Pons (tissue), 1 donor: ENCODE data around the gene RAC3.

Experiments used
- DNase-seq: peaks from one replicate; pipeline ENCODE4 v3.0.0-alpha.2; 2016; ENCODE audit warnings: low spot score

Gene RAC3

DNA sequence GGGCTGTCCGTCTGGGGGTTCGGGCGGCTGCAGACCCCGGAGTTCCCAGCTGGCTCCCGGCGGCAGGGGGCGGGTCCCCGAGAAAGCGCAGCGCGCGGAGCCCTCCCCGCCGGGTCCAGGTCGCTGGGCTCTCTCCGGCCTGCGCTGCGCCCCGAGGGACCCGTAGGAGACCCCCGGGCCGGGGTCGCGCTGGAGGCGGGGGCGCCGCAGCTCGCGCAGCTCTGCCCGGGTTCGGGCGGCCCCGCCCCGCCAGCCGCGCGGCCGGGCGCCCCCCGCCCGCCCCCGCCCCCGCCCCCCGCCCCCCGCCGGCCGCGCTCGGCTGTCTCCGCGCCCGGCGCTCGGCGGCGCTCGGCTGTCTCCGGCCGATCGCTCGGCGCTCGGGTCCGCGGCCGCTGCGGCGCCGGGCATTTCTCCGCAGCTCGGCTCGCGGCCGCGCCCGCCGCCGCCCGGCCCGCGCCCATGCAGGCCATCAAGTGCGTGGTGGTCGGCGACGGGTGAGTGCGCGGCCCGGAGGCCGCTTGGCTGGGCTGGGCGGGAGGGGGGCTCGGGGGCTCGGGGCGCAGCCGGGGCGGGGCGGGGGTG lies at the start of gene RAC3:
Gene RAC3 (plus strand): TSS at position 376 of the 582 bp plus-strand sequence. CDS start 84 bp downstream, at position 460.
- DNase-seq: no peak

DNA sequence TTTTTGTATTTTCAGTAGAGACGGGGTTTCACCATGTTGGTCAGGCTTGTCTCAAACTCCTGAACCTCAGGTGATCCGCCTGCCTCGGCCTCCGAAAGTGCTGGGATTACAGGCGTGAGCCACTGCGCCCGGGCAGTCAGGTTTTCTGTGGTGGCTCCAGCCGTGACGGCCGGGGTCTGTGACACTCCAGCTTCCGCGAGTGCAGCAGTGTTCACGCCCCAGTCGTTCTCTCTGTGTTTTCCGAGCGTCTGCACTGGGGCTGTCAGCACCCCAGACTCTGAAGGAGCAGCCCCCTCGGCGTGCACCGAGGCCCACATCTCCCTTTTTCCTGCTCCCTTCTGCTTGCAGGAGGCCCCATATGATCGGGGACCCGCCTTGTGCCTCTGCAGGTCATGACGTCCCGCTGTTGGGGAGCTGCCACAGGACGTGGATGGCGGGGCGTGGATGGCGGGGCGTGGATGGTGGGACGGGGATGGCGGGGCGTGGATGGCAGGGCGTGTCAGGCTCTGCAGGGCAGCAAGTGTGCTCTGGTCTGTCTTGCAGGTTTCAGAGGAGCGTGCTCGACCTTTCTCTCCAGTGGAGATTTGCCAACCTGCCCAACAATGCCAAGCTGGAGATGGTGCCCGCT lies 48.4 kb upstream of the RAC3 start:
- DNase-seq: no peak

DNA sequence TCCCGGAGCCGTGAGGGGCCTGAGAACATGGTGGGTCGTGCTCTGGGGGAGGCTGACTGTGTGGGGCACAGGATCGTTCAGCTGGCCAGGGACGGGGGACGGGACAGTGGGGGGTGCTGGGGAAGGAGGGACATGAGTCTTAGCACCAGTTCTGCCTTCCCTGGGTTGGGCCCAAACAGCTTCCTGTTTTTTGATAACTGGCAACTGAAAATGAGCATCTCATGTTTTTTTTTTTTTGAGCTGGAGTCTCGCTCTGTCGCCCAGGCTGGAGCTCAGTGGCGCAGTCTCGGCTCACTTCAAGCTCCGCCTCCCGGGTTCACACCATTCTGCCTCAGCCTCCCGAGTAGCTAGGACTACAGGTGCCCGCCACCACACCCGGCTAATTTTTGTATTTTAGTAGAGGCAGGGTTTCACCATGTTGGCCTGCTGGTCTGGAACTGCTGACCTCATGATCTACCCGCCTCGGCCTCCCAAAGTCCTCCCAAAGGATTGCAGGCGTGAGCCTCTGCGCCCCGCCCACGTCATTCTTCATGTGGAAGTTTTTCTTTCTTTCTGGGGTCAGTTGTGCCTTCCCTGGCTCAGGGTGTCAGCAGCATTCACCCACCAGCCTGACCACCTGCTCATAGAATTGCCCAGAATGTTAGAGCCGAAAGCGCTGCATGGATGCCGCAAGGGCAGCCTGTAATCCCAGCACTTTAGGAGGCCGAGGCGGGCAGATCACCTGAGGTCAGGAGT lies 47.7 kb upstream of the RAC3 start:
- DNase-seq: no peak

DNA sequence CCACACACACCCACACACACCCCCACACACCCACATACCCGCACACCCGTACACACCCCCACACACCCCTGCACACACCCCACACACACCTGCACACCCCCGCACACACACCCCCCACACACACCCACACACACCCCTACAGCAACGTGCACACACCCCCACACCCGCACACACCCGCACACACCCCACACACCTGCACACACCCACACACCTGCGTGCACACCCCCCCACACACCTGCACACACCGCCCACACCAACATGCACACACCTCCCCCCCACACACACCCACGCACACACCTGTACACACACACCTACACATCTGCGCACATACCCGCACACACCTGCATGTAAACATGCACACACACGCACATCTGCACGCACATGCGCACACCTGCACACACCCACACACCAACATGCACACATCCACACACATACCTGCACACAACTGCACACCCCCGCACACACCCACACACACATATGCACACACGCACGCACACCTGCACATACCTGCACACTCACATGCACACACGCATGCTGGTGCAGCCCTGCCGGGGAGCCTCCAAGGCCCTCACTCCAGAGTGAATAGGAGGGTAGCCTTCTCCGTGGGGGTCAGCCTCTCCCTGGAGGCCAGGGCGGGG lies 46.6 kb upstream of the RAC3 start:
- DNase-seq: no peak

DNA sequence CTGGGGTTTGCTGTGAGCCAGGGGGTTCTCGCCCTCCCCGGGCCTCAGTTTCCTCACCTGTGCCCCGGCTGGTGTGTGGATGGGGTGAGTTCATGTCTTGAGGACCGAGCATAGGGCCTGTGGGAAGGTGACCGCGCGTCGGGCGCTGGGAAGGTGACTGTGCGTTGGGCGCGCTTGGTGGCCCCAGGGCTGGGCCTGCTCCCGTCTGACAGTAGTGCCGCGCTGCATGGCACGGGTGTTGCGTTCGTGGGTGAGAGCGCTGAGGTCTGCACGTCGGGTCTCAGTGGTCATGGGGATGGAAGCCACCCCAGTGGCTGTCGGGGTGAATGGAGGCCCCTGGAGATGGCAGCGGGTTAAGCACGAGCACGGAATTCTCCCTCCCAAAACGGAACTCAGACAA lies 44.9 kb upstream of the RAC3 start:
- no peak for DNase-seq

DNA sequence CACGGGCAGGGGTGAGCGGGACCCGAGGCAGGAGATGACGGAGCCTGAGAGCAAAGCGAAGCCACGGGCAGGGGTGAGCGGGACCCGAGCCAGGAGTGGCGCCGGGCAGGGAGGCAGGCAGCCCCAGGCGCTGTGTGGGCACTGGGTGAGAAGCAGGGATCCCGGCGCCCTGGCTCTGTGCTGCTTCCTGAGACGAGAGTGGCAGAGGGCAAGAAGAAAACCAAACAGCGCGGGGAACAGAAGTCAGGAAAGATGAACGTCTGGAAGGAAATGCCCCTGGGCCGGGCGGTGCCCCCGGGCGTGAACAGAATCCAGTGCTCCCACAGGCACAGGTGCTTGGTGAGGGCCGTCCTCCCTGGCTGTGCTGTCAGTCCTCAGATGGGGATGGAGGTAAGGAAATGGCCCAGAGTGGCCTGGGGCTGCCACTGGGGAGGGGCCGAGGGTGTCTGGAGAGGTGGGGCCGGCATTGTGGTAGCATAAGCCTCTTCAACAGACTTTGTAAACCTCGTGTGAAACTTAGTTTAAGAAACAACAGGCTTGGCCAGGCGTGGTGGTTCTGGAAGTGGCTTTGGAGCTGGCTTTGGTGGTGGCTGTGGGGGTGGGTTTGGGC lies 44.2 kb upstream of the RAC3 start:
- DNase-seq: no peak

DNA sequence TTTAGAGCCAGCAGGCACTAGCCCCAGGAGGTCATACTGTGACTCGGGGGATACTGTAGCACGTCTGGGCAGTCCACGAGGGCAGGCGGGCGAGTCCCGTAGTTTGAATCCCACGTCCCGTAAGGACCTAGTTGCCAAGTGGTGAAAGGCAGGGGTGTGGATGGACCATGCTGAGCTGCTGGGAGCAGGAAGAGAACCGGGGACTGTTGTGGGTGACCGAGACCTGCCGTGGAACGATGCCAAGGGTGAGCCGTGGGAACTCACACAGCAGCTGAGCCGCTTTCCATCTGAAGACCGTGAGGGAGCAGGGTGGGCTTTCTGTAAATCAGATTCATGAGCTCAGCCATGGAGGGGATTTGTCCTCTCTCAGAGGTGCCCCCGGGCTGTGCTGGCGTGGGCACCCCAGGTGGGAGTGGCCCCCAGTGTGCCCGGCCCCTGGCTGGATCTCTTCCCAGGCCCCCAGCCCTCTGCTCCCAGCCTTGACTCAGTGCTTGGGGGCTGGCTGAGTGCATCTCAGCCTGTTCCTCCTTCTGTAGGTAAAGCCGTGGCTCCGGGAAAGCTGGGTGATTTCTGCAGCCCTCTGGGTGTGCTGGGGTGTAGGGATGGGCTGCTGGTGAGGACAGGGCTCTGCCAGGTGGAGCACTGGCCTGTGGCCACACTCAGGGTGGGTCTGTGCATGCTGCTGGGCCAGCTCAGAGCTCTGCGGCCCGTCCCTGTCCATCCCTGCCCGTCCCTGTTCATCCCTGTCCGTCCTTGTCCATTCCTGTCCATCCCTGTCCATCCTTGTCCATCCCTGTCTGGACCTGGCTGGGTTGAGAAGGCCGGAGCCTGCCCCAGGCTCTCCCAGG lies 40.4 kb upstream of the RAC3 start:
- DNase-seq: no peak

DNA sequence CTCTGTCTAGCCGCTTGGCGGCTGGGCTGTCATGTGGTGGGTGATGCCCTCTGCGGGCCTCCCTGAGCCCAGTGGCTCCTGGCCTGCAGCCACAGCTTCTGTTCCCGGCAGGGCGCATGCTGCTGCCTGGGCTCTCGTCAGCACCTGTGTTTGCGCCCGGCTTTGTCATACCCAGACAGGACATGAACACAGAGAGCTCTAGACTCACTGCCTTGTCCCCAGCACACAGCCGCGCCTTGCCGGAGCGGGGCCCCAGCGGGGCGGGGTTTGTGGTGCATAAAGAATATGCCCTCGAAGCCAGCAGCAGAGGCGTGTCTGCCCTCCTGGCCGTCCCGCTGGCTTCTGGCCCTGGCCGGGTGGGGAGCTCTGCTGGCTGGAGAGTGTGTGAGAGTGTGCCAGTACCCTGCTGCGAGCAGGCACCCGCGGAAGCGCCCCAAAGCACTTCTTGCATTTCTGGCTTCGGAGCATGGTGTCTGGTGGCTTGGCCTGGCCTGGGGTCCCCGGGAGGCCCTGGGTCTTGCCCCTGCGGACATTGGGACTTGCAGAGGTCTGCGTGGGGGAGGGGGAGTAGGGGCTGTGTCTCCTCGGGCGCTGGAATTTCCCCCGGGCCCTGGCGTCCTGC lies 39.7 kb upstream of the RAC3 start:
- DNase-seq: peak; percentile 48

DNA sequence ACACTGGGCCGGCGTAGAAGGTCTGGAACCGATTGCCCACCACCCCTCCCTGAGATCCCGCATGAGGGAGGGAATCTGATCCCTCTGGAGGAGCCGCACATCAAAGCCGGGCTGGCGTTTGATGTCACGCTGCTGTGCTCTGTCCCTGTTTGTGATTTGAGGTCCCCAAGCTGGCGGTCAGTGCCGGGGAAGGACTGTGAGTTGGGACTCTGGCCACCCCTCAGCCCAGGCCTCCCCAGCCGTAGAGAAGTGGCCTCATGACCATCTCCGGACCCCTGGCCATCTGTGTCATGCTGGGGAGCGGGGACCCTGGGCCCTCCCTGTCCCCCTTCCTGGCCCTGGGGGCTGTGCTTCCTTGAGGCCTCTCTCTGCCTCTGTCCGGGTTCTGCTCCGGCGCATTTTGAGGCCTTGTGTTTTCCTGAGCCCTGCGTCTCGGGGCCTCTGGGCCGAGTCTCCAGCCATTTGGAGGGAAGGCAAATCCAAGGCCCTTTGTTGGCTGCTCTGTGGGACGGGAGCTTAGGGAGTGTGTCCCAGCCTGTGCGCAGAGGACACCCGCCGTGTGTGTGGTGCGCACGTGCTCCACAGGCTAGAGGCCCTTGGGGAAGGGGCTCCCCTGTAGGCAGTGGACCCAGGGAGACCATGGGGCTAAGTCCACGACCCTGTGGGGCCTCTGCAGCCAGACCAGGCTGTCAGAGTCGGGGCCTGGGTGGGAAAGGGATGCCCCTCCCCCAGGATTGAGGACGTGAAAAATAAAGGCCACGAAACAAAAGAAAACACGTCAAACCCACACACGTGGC lies 39.0 kb upstream of the RAC3 start:
- no peak for DNase-seq

DNA sequence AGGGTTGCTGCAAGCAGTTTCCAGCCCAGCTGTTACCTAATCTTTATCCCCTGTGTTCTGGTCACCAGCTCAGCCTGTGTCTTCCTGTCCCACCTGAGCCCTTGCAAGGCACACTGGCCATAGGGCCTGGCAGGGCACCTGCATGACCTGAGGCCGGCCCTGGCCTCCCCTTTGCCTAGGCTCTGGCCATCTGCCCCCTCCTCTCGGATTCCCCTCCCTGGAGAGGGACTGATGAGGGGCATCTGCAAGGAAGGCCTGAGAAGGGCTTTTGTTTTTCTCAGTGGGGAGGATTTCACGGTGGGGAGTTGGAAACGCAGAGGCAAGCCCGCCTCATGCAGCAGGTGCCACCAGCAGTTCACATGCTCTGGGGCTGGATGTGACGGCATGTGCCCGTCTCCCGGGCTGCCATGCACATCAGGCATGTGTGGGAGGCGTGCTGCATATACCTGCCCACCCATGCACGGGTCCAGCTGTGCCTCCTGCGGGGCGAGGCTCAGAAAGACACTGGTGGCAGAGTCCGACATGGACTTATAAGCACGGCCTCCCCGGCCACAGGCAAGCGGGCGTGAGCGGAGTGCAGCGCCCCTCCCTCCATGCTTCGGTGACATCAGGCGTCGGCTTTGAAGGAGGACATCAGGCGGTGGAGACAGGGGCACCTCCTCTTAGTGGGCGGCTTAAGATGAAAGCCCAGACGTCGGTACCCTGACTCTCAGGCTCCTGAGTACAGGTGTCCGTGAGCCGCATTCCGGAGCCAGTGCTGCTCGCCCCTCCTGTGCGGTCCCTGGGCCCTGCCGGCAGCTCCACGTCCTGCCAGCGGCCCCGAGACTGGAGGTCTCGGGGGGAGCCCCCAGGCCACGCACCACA lies 37.5 kb upstream of the RAC3 start:
- DNase-seq: no peak

DNA sequence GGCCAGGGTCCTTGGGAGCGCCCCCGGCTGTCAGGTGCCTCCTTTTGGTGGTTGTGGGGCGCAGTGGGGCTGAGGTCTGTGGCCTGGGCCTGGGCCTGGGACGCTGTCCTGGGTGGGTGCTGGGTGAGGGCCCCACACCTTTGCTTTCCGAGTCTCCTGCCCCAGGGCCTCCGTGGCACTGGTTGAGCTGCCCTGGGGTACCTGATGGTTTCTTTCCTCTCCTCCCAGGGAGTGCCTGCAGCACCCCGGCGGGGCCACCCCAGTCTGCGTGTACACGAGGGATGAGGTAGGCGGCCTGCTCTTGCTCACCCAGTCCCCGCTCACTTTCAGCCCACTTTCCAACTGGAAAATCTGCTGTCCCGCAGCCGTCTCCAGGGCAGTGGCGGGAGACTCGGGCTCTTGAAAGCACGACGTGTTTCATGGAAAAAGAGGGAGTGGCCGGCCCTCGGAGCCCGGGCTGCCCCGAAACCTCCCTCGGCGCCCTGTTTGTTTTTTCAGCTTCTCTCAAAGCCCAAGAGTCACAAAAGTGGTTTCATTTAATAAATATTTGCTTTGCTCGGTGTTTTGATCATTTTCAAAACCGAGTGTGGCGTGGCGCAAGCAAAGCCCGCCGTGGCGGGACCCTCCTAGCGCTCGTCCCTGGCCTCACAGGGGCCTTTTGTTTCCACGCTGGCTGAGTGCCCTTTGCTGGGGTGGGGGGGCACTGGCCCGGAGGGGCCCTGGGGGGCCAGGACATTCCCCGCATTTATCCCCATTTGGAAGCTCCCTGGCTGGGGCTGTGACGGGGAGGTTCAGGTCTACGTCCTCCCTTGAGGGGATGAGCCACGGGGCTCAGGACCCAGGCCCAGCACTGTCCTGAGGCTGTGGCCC lies 36.6 kb upstream of the RAC3 start:
- DNase-seq: no peak

DNA sequence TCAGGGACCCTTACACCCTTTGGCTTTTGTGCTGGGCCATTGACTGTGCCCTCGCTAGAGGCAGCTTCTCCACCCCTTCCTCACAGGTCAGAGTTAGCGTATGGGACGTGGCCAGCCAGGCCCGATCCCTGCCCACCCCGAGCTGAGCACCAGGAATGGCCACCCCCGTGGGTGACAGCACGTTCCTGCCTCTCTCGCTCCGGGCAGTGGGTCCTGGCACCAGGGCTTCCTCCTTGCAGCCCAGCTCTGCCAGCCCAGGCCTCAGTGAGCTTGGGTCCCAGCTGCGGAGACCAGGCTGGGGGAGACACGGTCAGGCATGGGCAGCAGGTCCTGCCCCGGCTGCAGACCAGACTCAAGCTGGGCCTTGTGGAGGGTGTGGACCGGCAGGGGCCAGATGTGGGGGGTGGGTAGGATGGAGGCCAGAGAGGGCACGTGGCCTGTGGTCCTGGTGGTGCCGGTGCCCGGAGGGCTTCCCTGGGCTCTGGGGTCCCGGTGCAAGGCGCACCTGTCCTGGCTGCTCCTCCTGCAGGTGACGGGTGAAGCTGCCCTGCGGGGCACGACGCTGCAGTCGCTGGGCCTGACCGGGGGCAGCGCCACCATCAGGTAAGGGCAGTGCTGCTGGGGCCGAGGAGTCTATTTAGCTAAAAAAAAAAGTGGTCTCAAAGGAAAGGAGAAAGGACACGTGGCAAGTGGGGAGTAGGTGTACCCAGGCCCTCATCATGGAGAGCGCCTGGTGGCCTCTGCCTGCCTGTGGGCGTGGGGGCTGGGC lies 35.8 kb upstream of the RAC3 start:
- DNase-seq: no peak

DNA sequence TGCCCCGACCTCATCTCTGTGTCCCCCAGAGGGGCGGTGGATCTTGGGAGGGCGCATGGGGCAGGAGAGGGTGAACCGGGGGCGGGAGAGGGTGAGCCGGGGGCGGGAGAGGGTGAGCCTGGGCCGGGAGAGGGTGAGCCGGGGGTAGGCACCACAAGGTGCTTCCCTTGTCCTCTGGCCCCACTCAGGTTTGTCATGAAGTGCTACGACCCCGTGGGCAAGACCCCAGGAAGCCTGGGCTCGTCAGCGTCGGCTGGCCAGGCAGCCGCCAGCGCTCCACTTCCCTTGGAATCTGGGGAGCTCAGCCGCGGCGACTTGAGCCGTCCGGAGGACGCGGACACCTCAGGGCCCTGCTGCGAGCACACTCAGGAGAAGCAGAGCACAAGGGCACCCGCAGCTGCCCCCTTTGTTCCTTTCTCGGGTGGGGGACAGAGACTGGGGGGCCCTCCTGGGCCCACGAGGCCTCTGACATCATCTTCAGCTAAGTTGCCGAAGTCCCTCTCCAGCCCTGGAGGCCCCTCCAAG lies 35.2 kb upstream of the RAC3 start:
- no peak for DNase-seq

DNA sequence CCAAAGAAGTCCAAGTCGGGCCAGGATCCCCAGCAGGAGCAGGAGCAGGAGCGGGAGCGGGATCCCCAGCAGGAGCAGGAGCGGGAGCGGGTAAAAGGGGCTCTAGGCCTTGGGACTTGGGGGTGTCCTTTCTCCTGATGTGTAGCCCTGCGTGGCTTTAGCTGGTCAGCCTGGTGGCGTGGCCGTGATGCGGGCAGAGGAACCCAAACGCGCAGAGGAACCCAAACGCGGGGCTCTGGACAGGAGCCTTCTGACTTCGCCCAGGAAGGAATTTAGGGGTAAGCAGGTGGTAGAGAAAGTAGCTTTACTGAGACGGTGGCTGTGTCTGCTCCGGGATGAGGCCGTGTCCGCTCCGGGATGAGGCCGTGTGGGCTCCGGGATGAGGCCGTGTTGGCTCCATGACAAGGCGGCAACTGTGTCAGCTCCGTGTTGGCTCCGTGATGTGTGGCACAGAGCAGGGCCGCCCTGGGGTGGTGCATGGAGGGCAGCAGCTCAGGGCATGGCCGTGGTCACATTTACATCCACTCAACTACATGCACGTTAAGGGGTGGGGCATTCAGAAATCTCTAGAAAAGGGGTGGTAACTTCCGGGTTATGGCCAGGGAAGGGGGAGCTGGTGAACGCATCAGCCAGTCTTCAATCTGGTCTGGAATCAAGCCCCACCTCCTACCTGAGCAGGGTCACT lies 34.6 kb upstream of the RAC3 start:
- no peak for DNase-seq

DNA sequence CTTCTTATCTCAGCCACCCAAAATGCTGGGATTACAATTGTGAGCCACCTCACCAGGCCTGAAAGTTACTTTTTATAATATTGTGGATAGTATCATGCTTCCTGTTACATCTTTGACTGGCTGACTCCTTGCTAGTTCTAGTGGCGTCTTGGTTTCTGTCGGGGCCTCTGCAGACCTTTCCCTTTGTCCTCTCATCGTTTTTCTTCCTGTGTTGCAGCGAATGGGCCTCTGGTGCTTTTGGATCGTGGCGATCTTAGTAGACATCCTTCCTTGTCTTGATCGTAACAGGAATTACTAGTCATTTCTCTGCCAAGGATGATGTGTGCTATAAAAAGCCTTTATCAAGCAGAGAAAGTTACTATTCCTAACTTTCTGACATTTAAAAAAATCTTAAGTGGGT lies 33.3 kb upstream of the RAC3 start:
- no peak for DNase-seq

DNA sequence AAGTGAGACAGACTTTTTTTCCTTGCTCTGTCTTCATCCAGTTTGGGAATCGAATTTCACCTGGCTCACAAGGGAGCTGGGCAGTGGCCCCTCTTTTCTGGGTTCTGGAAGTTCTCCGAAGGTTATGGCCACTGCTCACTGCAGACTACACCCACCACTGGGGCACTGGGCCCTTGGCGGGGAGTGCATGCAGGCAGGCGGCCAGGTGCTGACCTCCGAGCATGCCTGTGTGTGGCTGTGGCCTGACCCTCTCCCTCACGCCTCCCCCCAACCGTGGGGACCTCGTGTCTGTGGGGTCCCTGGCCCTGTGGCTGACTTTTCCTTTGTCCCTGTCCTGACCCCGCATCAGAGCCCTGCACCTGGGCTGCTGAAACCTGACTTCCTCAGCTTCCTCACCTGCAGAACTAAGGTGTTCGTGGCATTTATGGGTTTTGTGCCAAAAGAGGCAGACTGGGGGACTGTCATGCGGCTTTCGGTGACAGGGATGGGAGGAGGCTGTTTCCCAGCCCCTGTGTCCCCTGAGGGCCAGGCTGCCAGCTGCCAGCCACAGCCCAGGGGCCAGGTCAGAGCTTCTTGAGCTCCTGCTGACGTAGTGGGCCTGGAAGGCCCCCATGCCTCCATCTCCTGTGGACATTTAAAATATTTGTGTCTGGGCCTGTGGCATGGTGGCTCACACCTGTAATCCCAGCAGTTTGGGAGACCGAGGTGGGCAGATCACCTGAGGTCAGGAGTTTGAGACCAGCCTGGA lies 32.6 kb upstream of the RAC3 start:
- no peak for DNase-seq
